Panc1 (cell line): ENCODE data around the gene TFCP2L1. TPM values are rescaled to one million over a fixed set of nuclear protein-coding genes. Genes with fewer than 3 reads are reported as not detected.

Experiments
- ATAC-seq: fragments of 200-7000 bp; cut with Tn5 transposase; 2 replicates; pipeline ENCODE4 v1.9.1; 2020; ENCODE audit warnings: mild to moderate bottlenecking, moderate library complexity
- BruUV-seq: library from RNA; stranded (reverse); fragments of 400-500 nt; replicated peaks from 2 replicates; lab custom pipeline; 2021; lab: Mats Ljungman, UMichigan
- CTCF ChIA-PET: fragments of 300-600 bp; sonication (Branson Sonifier 250); formaldehyde crosslinking; loops from one replicate; lab custom pipeline; 2022; ENCODE audit warnings: antibody characterized with exemption; lab: Charles Lee
- POLR2A ChIA-PET: fragments of 300-600 bp; sonication (Branson Sonifier 250); formaldehyde crosslinking; loops from one replicate; lab custom pipeline; 2022; ENCODE audit warnings: antibody characterized with exemption; lab: Charles Lee
- DNase-seq: peaks from one replicate; pipeline ENCODE4 v3.0.0-alpha.2; 2010; ENCODE audit warnings: low read depth, low spot score
- H3K27ac ChIP-seq: 2 replicates; pipeline ENCODE4 v1.5.1; 2011; ENCODE audit warnings: mild to moderate bottlenecking, low read length, inconsistent platforms
- H3K27me3 ChIP-seq: fragments of 200-500 bp; sonication (Bioruptor generic); 2 replicates; pipeline ENCODE4 v1.6.0; 2014; ENCODE audit warnings: low read length, inconsistent platforms; ENCODE audit not compliant: control insufficient read depth, insufficient read depth
- H3K36me3 ChIP-seq: fragments of 200-500 bp; sonication (Bioruptor generic); 2 replicates; pipeline ENCODE4 v1.5.1; 2014; ENCODE audit warnings: inconsistent platforms, mild to moderate bottlenecking, low read length, moderate library complexity; ENCODE audit not compliant: control insufficient read depth, insufficient read depth
- H3K4me1 ChIP-seq: 2 replicates; pipeline ENCODE4 v1.5.1; 2011; ENCODE audit warnings: inconsistent platforms, mild to moderate bottlenecking, low read length, moderate library complexity; ENCODE audit not compliant: control insufficient read depth, insufficient read depth
- H3K4me3 ChIP-seq, 2 experiments: 2 replicates each; pipeline ENCODE4 v1.5.1; 2011 to 2012; ENCODE audit warnings: low read depth in 2 of 2, low read length in 2 of 2, mild to moderate bottlenecking in 2 of 2, inconsistent platforms in 1 of 2, moderate library complexity in 1 of 2
- H3K9me3 ChIP-seq: fragments of 200-500 bp; sonication (Bioruptor generic); 2 replicates; pipeline ENCODE4 v1.5.1; 2014; ENCODE audit warnings: low read depth, mild to moderate bottlenecking, inconsistent platforms, low read length, moderate library complexity; ENCODE audit not compliant: control insufficient read depth, insufficient read depth
- CTCF ChIP-seq: fragments of 450-650 bp; IDR thresholded peaks from 2 replicates; pipeline ENCODE4 v1.5.1; 2017; ENCODE audit warnings: mild to moderate bottlenecking
- POLR2AphosphoS5 ChIP-seq: IDR thresholded peaks from 2 replicates; pipeline ENCODE4 v1.6.1; 2012; ENCODE audit warnings: mild to moderate bottlenecking, low read depth, low read length, moderate library complexity
- REST ChIP-seq, 2 experiments: IDR thresholded peaks; 2 replicates each; pipeline ENCODE4 v1.6.1; 2011 to 2012; ENCODE audit warnings: low read depth in 2 of 2, control low read depth in 1 of 2, low read length in 1 of 2, mild to moderate bottlenecking in 1 of 2, moderate library complexity in 1 of 2; ENCODE audit not compliant: insufficient read depth in 1 of 2
- SIN3A ChIP-seq: IDR thresholded peaks from 2 replicates; pipeline ENCODE4 v1.6.1; 2012; ENCODE audit warnings: low read depth, mild to moderate bottlenecking, low read length, moderate library complexity, borderline replicate concordance; ENCODE audit not compliant: insufficient read depth
- TCF7L2 ChIP-seq: IDR thresholded peaks from 2 replicates; pipeline ENCODE4 v1.6.1; 2011; ENCODE audit warnings: mild to moderate bottlenecking, low read depth, low read length, inconsistent platforms
- in situ Hi-C: cut with HindIII; loops from 2 replicates; pipeline ENCODE4 v1.10.0; 2016; ENCODE audit warnings: low sequenced_read_pairs, low pct_unique_long_range_greater_than_20kb
- intact Hi-C: fragments of 100-400 bp; cut with micrococcal nuclease; formaldehyde crosslinking; loops from one replicate; pipeline ENCODE4 v1.10.0; 2022; ENCODE audit not compliant: unreplicated experiment
- total RNA-seq: library from RNA; stranded (reverse); gene quantifications from one replicate; pipeline ENCODE4 v1.2.1, GENCODE V29; 2021; ENCODE audit not compliant: unreplicated experiment

The TFCP2L1 gene
- total RNA-seq, 1 experiment from 2014 or later, result 4.9 TPM

GRCh38 chr2:121293450-121294325, 8.7 kb upstream of the TFCP2L1 start:
- DNase-seq, result no peak
- in situ Hi-C loops, result no loop called here
- Histone ChIP-seq H3K9me3 (no peaks in the 10 kb centered on the region), H3K4me3 (no peak overlapping the region), H3K4me1 (no peaks in the 10 kb centered on the region), H3K27me3 (no peaks in the 10 kb centered on the region), H3K27ac (no peak overlapping the region), H3K36me3 (no peaks in the 10 kb centered on the region)
- CTCF ChIA-PET, result no interaction called here
- POLR2A ChIA-PET, result interaction anchor here (0.6 kb wide), 1 partner anchor 218 kb away, joined by 12 read pairs; no protein-coding TSS in a partner anchor
- ATAC-seq, result no peak
- intact Hi-C loops, result no loop called here
- TF ChIP-seq REST (IDR thresholded peaks at IDR 0.05; ENCODE audit: insufficient read depth in 1 of 2, low read depth in 2 of 2, low read length in 1 of 2), result no peak
- no peak for TF ChIP-seq SIN3A
- no peak for TF ChIP-seq TCF7L2
- TF ChIP-seq POLR2AphosphoS5, result no peak
- no peak for TF ChIP-seq CTCF
- BruUV-seq, result no TSS peak

GRCh38 chr2:121291251-121291580, 6.2 kb upstream of the TFCP2L1 start:
- in situ Hi-C loops, result no loop called here
- no peaks in the 10 kb centered on the region for H3K27me3 ChIP-seq
- POLR2A ChIA-PET, result no interaction called here

More at GRCh38 chr2:121291251-121291580, 6.2 kb upstream of the TFCP2L1 start:
- no peaks in the 10 kb centered on the region for H3K36me3 ChIP-seq
- ATAC-seq (no peak), DNase-seq (no peak)
- H3K4me1 ChIP-seq, result no peaks in the 10 kb centered on the region
- BruUV-seq, result no TSS peak
- no peak overlapping the region for H3K27ac ChIP-seq
- no peaks in the 10 kb centered on the region for H3K9me3 ChIP-seq
- intact Hi-C loops, result no loop called here
- H3K4me3 ChIP-seq, result no peak overlapping the region
- CTCF ChIA-PET, result no interaction called here
- no peak for TF ChIP-seq CTCF
- no peak for TF ChIP-seq SIN3A
- no peak for TF ChIP-seq REST (IDR thresholded peaks at IDR 0.05; ENCODE audit: insufficient read depth in 1 of 2, low read depth in 2 of 2, low read length in 1 of 2)
